Heart right ventricle (tissue), 16 donors: ENCODE results near the gene BRF1. TPM values are rescaled to one million over a fixed set of nuclear protein-coding genes. Genes with fewer than 3 reads are reported as not detected.
A peak's percentile ranks its signal among the peaks of the same experiment; 100 is the strongest.

Source experiments
- ATAC-seq, 8 donors: fragments of 200-7000 bp; cut with Tn5 transposase; one replicate each; pipeline ENCODE4 v1.9.1; 2020; ENCODE audit warnings: mild to moderate bottlenecking in 8 of 8, moderate library complexity in 8 of 8, moderate number of reproducible peaks in 1 of 8
- DNase-seq, 2 donors: peaks; one replicate each; pipeline ENCODE4 v3.0.0-alpha.2; 2020
- H3K27ac ChIP-seq, 10 donors: fragments of 200-600 bp; sonication (generic) in 2 of 10; one replicate each; pipeline versions ENCODE4 v1.5.0 to v1.8.0; 2020 to 2022; ENCODE audit warnings: mild to moderate bottlenecking in 3 of 10
- H3K27me3 ChIP-seq, 7 donors: fragments of 200-600 bp; one replicate each; pipeline ENCODE4 v1.8.0; 2021 to 2022; ENCODE audit warnings: mild to moderate bottlenecking in 2 of 7
- H3K36me3 ChIP-seq, 9 donors: fragments of 200-600 bp; sonication (generic) in 1 of 9; one replicate each; pipeline versions ENCODE4 v1.5.0 to v1.8.0; 2020 to 2022; ENCODE audit warnings: mild to moderate bottlenecking in 2 of 9
- H3K4me1 ChIP-seq, 9 donors: fragments of 200-600 bp; sonication (generic) in 1 of 9; one replicate each; pipeline versions ENCODE4 v1.5.0 to v1.8.0; 2020 to 2022; ENCODE audit warnings: mild to moderate bottlenecking in 4 of 9
- H3K4me3 ChIP-seq, 10 donors: fragments of 200-600 bp; sonication (generic) in 2 of 10; one replicate each; pipeline versions ENCODE4 v1.5.0 to v1.8.0; 2020 to 2022; ENCODE audit warnings: mild to moderate bottlenecking in 7 of 10, moderate library complexity in 2 of 10
- H3K9me3 ChIP-seq, 11 donors: fragments of 200-600 bp in 10 of 11; sonication (generic) in 2 of 11; one replicate each; pipeline versions ENCODE4 v1.5.0 to v1.8.0; 2013 to 2022; ENCODE audit warnings: mild to moderate bottlenecking in 2 of 11, control low read depth in 1 of 11, moderate library complexity in 1 of 11
- WGBS, 2 donors: extraction: QIAGEN DNeasy Blood & Tissue Kit; methylation state at CpG; one replicate each; pipeline ENCODE4 v1.1.7; 2013; ENCODE audit warnings: inconsistent platforms in 1 of 2; 5-methylcytosine and 5-hydroxymethylcytosine counted together
- intact Hi-C, 10 donors: fragments of 100-400 bp; cut with DNase I; formaldehyde crosslinking; loops; one replicate each; pipeline versions ENCODE4 v1.11.1 to v1.14.2; 2022
- polyA plus RNA-seq, 2 donors: library from polyadenylated mRNA; stranded (reverse); fragments of 200-250 nt; gene quantifications; one replicate each; pipeline ENCODE4 v1.2.3, GENCODE V29; 2013
- total RNA-seq, 10 donors: library from RNA; stranded (reverse); fragmentation: NEBNext Ultra II Directional in 3 of 10; extraction: Animal tissue kit (Norgen Biotek cat#: 25700) in 3 of 10; gene quantifications; one replicate each; pipeline versions ENCODE4 v1.2.1 to v1.2.4, GENCODE V29; 2021 to 2023
- TF ChIP-seq, protein P1 (sequence below), 9 donors: fragments of 200-600 bp; sonication (generic) in 2 of 9; IDR thresholded peaks; one replicate each; pipeline versions ENCODE4 v1.5.0 to v1.8.0; 2021 to 2022; ENCODE audit warnings: antibody characterized with exemption in 9 of 9, mild to moderate bottlenecking in 5 of 9, moderate library complexity in 1 of 9
- donor health status: Arrhythmogenic right ventricular cardiomyopathy.
- donor health status: ischemic (EF 13 %, LVEDD 7.1; RV severe dilation, severe dysfunction).
- donor health status: healthy with polysubstance abuse.
- donor health status: DM: no; HTN: yes; CAD: no.
- donor health status: DM: no; HTN: no; CAD: no.
- donor health status: ischemic (EF 25% LVEDD 6.9; RV normal size, moderate dysfunction).
- donor health status: ischemic (EF 25% LVEDD 5.7; RV mildly dilated, moderate dysfunction).
- donor health status: healthy.
- donor health status: DM: yes; HTN: yes; CAD: no.
- donor health status: Ischemic cardiomyopathy.
- donor health status: ischemic (EF 35%, LVEDD 5.7; RV mildly dilated, moderate dysfunction).
- donor health status: nonischemic (EF 11% LVEDD 7.7; RV severe dilation, severe dysfunction).
- donor health status: DM: yes; HTN: yes; CAD: no.
- donor health status: PGD.
- donor health status: ischemic (EF 29% LVEDD 5.4; RV normal size, mild dysfunction).
- donor health status: nonischemic (EF 23%, LVEDD 6.1; RV moderate dilation, normal function).

BRF1 gene
- total and polyA plus RNA-seq, 12 donors, result 12.7 to 30.8 (median 16.2) TPM

GRCh38 chr14:105165761-105166485 lies 134.9 kb downstream of the BRF1 start:
- intact Hi-C loops, result loop anchor here in 5 of 10 donors (5.0 to 10.0 kb wide), 3 partner anchors 36 to 74 kb away; no protein-coding TSS in a partner anchor
- H3K4me3 ChIP-seq, result peak overlapping the region in 8 of 10 donors; percentile 4 to 68 (median 48)
- 88% methylated on average over 32 of the region's 32 CpGs for WGBS, 2 donors
- no peaks in the 10 kb centered on the region for H3K36me3 ChIP-seq
- ATAC-seq, result peak in 1 of 8 donors; percentile 1
- TF ChIP-seq, protein P1, sequence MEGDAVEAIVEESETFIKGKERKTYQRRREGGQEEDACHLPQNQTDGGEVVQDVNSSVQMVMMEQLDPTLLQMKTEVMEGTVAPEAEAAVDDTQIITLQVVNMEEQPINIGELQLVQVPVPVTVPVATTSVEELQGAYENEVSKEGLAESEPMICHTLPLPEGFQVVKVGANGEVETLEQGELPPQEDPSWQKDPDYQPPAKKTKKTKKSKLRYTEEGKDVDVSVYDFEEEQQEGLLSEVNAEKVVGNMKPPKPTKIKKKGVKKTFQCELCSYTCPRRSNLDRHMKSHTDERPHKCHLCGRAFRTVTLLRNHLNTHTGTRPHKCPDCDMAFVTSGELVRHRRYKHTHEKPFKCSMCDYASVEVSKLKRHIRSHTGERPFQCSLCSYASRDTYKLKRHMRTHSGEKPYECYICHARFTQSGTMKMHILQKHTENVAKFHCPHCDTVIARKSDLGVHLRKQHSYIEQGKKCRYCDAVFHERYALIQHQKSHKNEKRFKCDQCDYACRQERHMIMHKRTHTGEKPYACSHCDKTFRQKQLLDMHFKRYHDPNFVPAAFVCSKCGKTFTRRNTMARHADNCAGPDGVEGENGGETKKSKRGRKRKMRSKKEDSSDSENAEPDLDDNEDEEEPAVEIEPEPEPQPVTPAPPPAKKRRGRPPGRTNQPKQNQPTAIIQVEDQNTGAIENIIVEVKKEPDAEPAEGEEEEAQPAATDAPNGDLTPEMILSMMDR (IDR thresholded peaks at IDR 0.05), result no peak
- H3K27me3 ChIP-seq, result peaks cover 0 to 40% (median 9%) of the 10 kb centered on the region in 7 donors
- H3K4me1 ChIP-seq, result peaks cover 14 to 82% (median 44%) of the 10 kb centered on the region in 9 donors
- H3K27ac ChIP-seq, result peak overlapping the region in 4 of 10 donors; percentile 2 to 48 (median 28)
- no peaks in the 10 kb centered on the region for H3K9me3 ChIP-seq
- no peak for DNase-seq

DNA sequence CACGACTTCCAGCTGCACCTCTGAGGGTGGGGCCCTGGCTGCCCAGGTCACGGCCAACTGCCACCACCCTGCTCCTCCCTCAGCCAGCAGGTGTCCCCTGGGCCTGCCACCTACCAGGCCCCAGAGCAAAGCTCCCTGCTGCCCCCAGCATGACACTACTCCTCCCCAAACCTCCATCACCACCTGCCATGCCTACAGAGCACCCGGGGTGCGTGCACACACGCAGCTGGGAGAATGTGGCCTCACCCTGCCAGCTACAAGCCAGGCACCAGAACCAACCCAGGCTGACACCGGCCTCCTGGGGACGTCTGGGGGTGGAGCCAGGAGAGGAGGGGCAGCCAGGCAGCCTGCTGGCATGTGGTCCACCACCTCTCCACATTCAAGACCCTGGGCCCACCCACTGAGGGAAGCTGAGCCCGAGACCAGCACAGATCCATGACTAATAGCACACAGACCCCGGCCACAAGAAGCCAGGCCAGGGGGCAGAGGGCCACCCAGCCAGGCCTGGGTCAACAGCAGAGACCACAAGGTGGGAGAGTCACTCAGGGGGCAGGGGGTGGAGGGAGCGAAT lies 135.6 kb downstream of the BRF1 start:
- ATAC-seq, result no peak

DNA sequence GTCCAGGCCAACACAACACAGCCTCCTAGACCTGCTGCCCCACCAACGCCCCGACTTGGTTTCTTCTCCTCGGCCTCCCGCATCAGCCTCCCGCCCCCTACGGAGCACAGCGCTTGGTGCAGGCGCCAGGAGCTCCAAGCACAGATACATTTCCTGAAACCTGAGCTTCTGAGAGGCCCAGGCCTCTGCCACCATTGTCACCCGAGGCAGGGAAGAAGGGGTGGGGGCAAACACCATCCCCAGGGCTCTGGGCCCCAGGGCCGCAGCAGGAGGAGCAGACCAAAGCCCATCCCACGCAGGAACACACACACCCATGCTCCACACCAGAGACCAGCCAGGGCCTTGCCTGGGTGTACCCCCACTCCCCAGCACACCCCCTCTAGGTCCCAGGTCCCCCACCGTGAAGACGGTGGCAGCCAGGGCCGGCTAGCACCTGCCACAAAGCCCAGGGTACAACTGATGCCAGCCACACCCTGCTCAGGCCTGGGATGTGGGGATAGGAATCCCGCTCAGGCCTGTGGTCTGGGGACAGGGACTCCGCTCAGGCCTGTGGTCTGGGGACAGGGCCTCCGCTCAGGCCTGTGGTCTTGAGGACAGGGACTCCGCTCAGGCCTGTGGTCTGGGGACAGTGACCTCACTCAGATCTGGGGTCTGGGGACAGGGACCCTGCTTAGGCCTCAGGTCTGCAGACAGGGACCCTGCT lies 137.6 kb downstream of the BRF1 start:
- intact Hi-C loops, result loop anchor here in 2 of 10 donors (5.0 to 10.0 kb wide), 2 partner anchors 68 to 71 kb away; no protein-coding TSS in a partner anchor
- 73 to 83% methylated on average over 18 of the region's 18 CpGs for WGBS, 2 donors
- DNase-seq (no peak), ATAC-seq (peak in 3 of 8 donors; percentile 3 to 10 (median 5))
- Histone ChIP-seq H3K27me3 (peaks cover 0 to 18% (median 8%) of the 10 kb centered on the region in 7 donors), H3K27ac (no peak overlapping the region), H3K4me1 (peaks cover 0 to 61% (median 24%) of the 10 kb centered on the region in 9 donors), H3K9me3 (no peaks in the 10 kb centered on the region), H3K4me3 (no peak overlapping the region), H3K36me3 (no peaks in the 10 kb centered on the region)
- TF ChIP-seq, protein P1 (IDR thresholded peaks at IDR 0.05), result no peak

More for the DNA sequence above, 135.6 kb downstream of the BRF1 start:
- Histone ChIP-seq H3K9me3 (no peaks in the 10 kb centered on the region), H3K27me3 (peaks cover 0 to 33% (median 9%) of the 10 kb centered on the region in 7 donors), H3K36me3 (no peaks in the 10 kb centered on the region), H3K27ac (peak overlapping the region in 2 of 10 donors; percentile 22 to 27), H3K4me3 (peak overlapping the region in 7 of 10 donors; percentile 2 to 63 (median 32)), H3K4me1 (peaks cover 10 to 75% (median 37%) of the 10 kb centered on the region in 9 donors)
- WGBS, 2 donors, result 74 to 83% methylated on average over 10 of the region's 10 CpGs
- intact Hi-C loops, result loop anchor here in 5 of 10 donors (5.0 to 10.0 kb wide), 3 partner anchors 37 to 73 kb away; no protein-coding TSS in a partner anchor
- no peak for DNase-seq
- TF ChIP-seq, protein P1 (IDR thresholded peaks at IDR 0.05), result no peak

DNA sequence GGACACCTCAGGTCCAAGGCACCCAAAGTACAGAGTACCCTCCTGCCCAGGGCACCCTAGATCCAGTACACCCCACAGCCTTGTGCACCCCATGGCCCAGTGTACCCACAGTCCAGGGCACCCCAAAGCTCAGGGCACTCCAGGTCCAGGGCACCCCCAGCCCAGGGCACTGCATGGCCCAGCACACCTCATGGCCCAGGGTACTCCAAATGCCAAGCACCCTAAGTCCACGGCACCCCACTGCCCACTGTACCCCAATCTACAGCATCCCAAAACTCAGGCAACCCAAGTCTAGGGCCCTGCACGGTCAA lies 138.2 kb downstream of the BRF1 start:
- ATAC-seq (no peak), DNase-seq (no peak)
- TF ChIP-seq, protein P1 (IDR thresholded peaks at IDR 0.05), result no peak
- H3K27me3 ChIP-seq, result peaks cover 0 to 15% (median 8%) of the 10 kb centered on the region in 7 donors
- H3K36me3 ChIP-seq, result no peaks in the 10 kb centered on the region
- no peak overlapping the region for H3K4me3 ChIP-seq
- H3K4me1 ChIP-seq, result peaks cover 0 to 61% (median 24%) of the 10 kb centered on the region in 9 donors
- no peaks in the 10 kb centered on the region for H3K9me3 ChIP-seq
- 87 to 97% methylated on average over 2 of the region's 2 CpGs for WGBS, 2 donors
- H3K27ac ChIP-seq, result no peak overlapping the region
- intact Hi-C loops, result loop anchor here in 2 of 10 donors (5.0 to 10.0 kb wide), 2 partner anchors 68 to 70 kb away; no protein-coding TSS in a partner anchor
